Glomerular visceral epithelial cell (primary cell): ENCODE results near the gene ABCC4.

Source experiments
- DNase-seq: peaks from one replicate; pipeline ENCODE4 v3.0.0-alpha.2; 2016; ENCODE audit errors: extremely low spot score

Gene ABCC4

DNA sequence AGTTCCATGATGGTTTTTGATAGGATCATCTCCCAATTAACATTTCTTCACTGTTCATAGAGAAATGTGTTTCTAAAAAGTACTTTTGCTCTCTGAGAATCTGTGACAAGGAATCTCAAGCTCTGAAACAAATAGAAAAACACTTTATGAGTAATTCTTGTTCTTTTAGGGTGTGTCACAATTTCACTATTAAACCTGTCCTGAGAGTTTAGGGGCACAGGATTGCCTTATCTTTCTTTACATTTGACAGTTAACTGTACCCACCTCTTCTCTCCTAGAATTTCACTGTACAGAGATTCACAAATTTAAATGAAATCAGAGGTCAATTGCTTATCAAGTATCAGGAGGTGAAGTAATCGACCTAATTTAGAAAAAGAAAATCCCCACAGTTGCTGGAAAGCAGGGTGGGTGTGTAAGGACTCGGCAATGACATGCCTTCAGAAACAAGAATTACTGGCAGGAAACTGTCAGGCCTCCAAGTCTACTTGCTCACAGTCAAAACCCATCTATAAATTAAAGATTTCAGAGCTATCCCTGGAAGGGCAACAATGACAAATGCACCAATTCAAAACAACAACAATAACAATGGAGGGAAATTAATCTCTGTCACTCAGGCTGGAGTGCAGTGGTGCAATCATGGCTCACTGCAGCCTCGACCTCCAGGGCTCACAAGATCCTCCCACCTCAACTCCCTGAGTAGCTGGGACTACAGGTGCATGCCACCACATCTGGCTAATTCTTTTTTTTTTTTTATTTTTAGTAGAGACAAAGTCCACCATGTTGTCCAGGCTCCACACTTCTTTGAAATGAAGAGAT lies 250.2 kb downstream of the ABCC4 start:
- DNase-seq: no peak

DNA sequence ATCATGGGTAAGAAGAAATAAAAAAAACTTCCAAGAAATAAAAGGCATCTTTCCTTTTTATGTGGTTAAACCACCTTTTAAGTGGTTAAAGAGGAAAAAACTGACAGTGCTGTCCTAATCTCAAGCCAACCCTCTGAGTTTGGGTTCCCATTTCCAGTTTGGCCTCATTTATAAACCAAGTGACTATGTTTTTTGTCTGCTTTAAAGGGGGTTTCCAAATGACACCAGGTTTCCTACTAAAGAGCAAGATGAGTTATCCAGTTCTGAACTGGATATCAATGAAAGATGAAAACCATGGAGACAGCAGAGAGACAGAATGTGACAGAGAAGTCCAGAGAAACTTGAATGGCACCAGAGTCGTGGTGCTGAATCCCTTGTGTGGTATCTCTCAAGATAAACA lies 251.5 kb downstream of the ABCC4 start:
- no peak for DNase-seq

DNA sequence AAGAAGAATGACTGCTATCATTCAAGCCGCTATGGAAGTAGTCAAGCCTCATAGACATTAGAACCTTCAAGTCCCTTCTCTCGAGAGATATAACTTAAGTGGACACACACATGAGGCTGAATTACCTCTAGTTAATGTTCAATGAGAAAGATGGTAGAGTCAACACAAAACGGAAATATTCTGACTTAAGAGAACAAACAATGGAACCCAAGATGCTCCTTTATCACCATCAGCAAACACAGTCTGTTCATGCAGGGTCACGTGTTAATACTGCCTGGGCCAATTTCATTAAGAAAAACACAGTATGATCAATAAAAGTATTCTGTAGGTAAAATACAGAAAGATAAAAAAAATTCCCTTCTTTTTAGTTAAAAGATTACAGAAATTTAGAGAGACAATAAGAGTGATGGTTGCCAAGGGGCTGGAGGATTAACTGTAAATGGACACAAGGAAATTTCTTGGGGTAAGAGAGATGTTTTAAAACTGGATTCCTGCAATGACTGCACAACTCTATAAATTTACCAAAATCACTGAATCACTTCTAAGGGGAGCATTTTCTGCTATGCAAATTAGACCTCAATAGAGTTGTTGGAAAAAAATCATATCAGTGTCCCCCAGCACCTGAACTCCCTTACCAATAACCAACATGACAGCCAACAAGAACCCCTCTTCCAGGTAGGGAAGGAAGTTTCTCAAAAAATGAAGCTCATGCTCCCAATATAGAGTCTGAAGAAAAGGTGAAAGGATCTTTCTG lies 256.6 kb downstream of the ABCC4 start:
- DNase-seq: no peak

- DNase-seq: no peak
Observed at GRCh38 chr13:95039415-95039814, 261.8 kb downstream of the ABCC4 start.

DNA sequence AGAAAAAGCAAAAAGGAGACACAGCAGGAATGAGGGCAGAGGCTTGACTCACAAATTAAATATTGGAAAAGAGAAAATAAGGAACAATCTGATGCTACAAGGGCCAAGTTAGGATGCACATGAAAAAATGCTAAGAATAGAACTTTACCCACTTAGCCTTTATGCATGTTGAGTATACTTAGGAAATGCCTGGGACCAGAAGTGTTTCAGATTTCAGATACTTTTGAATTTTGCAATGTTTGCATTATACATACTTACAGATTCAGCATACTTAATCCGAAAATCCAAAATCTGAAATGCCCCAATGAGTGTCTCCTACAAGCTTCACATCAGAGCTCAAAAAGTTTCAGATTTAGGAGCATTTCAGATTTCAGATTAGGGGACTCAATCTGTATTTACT lies 262.3 kb downstream of the ABCC4 start:
- DNase-seq: no peak

- no peak for DNase-seq
Observed at GRCh38 chr13:95035311-95036109, 265.7 kb downstream of the ABCC4 start.

- no peak for DNase-seq
Observed at GRCh38 chr13:95033890-95034289, 267.4 kb downstream of the ABCC4 start.

- no peak for DNase-seq
Observed at GRCh38 chr13:95032121-95032520, 269.1 kb downstream of the ABCC4 start.

DNA sequence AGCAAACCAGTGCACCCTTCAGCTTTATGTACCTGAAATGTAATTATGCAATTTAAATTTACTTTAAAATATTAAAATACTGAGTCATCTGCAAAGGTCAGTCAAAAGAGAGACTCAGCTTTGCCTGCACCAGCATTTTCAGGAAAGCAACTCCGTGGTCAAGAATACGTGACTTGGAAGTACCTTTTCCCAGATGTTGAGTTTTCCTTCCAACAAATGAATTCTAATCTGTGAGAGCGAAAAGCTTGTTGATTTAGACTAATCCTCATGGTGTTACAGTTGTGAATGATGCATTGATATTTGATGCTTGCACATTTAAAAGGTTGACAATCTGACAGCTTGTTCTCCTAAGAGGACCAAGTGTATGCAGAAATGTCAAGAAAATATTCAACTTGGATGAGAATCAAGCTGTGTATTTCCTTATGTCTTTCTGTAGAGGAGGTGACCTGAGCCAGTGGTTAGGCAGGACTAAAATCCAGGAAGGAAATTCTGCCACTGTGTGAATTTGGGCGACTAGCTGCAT lies 270.4 kb downstream of the ABCC4 start:
- DNase-seq: no peak

DNA sequence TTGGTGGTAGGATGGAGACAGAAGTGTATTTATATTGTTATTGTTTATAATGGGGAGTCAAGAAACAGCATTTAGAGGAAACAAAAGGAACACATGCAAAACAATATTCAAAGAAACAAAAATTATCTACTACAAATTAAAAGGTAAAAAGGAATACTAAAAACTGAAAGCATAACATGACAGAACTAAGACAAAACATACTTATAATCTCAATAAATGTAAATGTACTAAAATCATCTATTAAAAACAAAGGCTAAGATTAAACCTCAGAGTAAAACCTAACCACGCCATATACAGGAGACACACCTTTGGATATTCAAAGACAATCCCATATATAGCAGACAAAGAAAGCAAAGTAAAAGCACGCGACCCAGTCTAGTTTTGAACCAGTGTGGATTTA lies 273.6 kb downstream of the ABCC4 start:
- DNase-seq: no peak

DNA sequence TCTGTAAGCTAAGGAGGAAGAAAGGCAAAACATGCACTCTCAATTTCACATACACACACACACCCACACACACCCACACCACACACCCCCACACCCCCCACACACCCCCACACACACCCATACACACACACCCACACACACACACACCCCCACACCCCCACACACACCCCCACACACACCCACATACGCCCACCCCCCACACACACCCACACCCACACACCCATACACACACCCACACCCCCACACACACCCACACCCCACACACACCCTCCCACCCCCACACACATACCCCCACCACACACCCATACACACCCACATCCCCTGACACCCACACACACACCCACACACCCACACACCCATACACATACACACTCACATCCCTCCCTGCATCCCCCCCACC lies 276.1 kb downstream of the ABCC4 start:
- no peak for DNase-seq

DNA sequence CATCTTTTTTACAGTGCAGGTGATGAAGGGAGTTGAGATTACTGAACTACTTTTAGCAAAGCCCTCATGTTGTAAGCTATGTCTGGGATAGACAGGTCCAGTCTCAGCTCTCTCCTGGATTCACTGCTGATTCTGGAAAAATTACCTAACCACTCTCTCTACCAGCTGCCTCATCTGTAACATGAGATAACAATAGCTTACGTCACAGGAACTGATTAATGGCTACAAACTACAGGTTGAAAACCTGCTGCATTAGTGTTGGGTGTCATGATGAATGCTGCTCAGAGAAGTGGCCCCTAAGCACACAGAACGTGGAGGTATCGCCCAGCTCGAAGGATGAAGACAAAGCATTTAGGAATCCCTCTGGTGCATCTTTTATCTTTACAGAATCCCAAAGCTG lies 277.8 kb downstream of the ABCC4 start:
- DNase-seq: no peak

GRCh38 chr13:95020298-95020987 lies 280.8 kb downstream of the ABCC4 start:
- DNase-seq: no peak

- DNase-seq: no peak
Observed at GRCh38 chr13:95019886-95020285, 281.4 kb downstream of the ABCC4 start.

DNA sequence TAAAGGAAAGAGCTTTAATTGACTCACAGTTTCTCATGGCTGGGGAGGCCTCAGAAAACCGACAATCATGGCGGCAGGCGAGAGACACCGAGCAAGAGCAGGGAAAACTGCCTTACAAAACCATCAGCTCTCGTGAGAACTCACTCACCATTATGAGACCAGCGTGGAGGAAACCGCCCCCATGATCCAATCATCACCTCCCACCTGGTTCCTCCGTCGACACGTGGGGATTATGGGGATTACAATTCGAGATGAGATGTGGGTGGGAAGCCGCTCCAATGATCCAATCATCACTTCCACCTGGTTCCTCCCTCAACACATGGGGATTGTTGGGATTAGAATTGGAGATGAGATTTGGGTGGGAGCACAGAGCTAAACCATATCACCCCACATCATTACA lies 293.9 kb downstream of the ABCC4 start:
- DNase-seq: no peak

- DNase-seq: no peak
Observed at GRCh38 chr13:95005300-95005699, 296.0 kb downstream of the ABCC4 start.

DNA sequence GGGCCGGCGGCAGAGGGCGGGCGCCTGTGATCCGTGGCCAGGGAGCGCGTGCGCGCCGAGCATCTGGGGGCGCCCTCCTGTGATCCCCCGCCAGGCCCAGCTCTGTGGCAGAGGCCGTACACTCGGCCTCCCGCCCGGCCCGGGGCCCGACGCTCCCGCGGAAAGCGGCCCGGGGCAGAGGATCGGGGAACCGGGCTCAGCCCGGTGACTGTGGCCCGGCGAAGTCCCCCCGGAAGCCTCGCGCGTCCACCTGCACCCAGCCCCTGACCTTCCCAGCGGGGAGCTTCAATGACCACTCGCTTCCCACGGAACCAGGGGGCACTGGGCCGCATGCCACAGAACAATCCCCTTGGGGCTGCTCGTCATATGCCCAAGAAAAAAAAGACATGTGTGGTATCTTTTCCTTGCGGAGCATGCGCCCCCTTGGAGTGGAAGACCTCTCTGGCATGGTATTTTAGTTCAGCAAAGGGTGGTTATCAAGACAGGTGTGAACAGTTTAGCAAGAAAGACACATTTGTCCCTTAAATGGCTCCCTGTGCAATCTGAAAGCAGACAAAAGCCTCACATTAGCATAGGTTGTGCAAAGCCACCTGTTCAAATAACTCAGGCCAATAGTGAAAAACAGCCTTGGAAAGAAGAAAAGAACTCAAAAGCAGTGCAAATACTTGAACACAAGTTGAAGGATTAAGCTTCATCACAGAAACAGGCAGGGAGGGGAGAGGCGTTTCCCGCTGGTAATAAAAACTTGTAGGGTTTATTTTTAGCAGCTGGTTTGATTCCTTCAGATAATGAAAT lies 298.0 kb downstream of the ABCC4 start:
- DNase-seq: no peak

- no peak for DNase-seq
Observed at GRCh38 chr13:95002126-95002525, 299.1 kb downstream of the ABCC4 start.

DNA sequence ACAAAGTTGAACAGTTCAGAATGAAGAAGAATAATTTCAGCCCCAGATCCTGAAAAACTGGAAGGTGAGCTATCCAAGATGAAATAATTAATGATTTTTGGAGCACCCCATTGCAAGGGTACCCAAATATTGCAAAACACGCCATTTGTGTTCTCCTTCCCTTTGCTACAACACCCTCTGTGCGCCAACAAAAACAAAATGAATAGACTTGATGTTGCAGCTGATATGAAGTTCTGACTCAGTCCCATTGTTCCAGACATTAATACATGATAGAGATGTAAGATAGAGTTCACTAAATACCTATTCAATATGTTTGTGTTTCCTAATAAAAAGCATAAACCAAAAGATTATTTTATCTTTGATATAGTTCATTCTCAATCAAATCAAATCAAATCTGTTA lies 301.4 kb downstream of the ABCC4 start:
- DNase-seq: no peak

DNA sequence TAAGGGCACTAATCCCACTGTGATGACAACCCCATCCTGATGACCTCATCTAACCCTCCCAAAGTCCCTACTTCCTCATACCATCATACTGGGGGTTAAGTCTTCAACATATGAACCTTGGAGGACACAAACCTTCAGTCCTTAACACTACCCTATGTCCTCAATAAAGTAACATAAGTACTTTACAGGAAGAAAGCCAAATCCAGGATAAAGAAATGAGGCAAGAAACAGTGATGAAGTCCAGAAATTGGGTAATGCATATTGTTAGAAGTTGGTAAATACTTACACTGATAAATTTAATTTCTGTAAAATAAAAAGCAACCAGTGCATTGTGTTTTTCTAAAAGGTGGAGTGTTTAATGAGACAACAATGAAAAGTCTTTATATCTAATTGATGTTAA lies 304.1 kb downstream of the ABCC4 start:
- no peak for DNase-seq

GRCh38 chr13:94996445-94996844 lies 304.8 kb downstream of the ABCC4 start:
- DNase-seq: no peak
